BLaER1 treated with 17β-estradiol and CSF1 and Interleukin-3, amounts not matched to agents 10 nM and 100 nM (cell line): ENCODE measurements around the gene PTTG1IP2.
A peak's percentile ranks its signal among the peaks of the same experiment; 100 is the strongest.

Source experiments
- H3K27ac ChIP-seq, 11 experiments: shearing (Covaris generic); formaldehyde crosslinking; 2 replicates each; pipeline ENCODE4 v1.8.1; 2022
- H3K27me3 ChIP-seq, 11 experiments: shearing (Covaris generic); formaldehyde crosslinking; 2 replicates each; pipeline ENCODE4 v1.8.1; 2022
- H3K36me3 ChIP-seq, 11 experiments: shearing (Covaris generic); formaldehyde crosslinking; 2 replicates each; pipeline ENCODE4 v1.8.1; 2022
- H3K4me1 ChIP-seq, 10 experiments: shearing (Covaris generic); formaldehyde crosslinking; 2 replicates each; pipeline ENCODE4 v1.8.1; 2022
- H3K4me2 ChIP-seq, 11 experiments: shearing (Covaris generic); formaldehyde crosslinking; 2 replicates each; pipeline ENCODE4 v1.8.1; 2022
- H3K4me3 ChIP-seq, 10 experiments: shearing (Covaris generic); formaldehyde crosslinking; 2 replicates each; pipeline ENCODE4 v1.8.1; 2022
- H3K9ac ChIP-seq, 11 experiments: shearing (Covaris generic); formaldehyde crosslinking; 2 replicates each; pipeline ENCODE4 v1.8.1; 2022
- H3K9me3 ChIP-seq, 11 experiments: shearing (Covaris generic); formaldehyde crosslinking; replicated peaks in 1 of 11; 2 replicates each; pipeline ENCODE4 v1.8.1; 2022
- H4K20me1 ChIP-seq, 11 experiments: shearing (Covaris generic); formaldehyde crosslinking; 2 replicates each; pipeline ENCODE4 v1.8.1; 2022
- Cebpa-rat ChIP-seq, 11 experiments: shearing (Covaris generic); IDR thresholded peaks; 2 replicates each; pipeline ENCODE4 v1.8.1; 2022

Gene PTTG1IP2

GRCh38 chr7:90536449-90536848 is 67.0 kb downstream of the PTTG1IP2 start:
- peaks cover 0 to 11% (median 0%) of the 10 kb centered on the region in 11 experiments; a peak in 4 of 22 replicates for H3K9me3 ChIP-seq
- H3K4me3 ChIP-seq, result no peak overlapping the region
- H3K9ac ChIP-seq, result peak overlapping the region in 2 of 11 experiments; percentile 43 to 57; a peak in 3 of 22 replicates
- peak in 3 of 11 experiments; percentile 30 to 67 (median 34); a peak in 2 of 22 replicates for TF ChIP-seq Cebpa-rat (IDR thresholded peaks at IDR 0.05)
- peaks cover 0 to 37% (median 0%) of the 10 kb centered on the region in 11 experiments; a peak in 3 of 22 replicates for H3K27me3 ChIP-seq
- H3K36me3 ChIP-seq, result no peaks in the 10 kb centered on the region
- H3K4me2 ChIP-seq, result peak overlapping the region in 8 of 11 experiments; percentile 41 to 83 (median 62); a peak in 14 of 22 replicates
- peaks cover 0 to 44% (median 12%) of the 10 kb centered on the region in 10 experiments; a peak in 12 of 20 replicates for H3K4me1 ChIP-seq
- peaks cover 0 to 4% (median 0%) of the 10 kb centered on the region in 11 experiments; a peak in 4 of 22 replicates for H4K20me1 ChIP-seq
- peak overlapping the region in 7 of 11 experiments; percentile 36 to 79 (median 57); a peak in 13 of 22 replicates for H3K27ac ChIP-seq

GRCh38 chr7:90538405-90538804 is 69.0 kb downstream of the PTTG1IP2 start:
- Histone ChIP-seq H3K4me1 (peaks cover 0 to 44% (median 12%) of the 10 kb centered on the region in 10 experiments; a peak in 12 of 20 replicates), H3K4me3 (no peak overlapping the region)

GRCh38 chr7:90540406-90540805 is 71.0 kb downstream of the PTTG1IP2 start:
- peaks cover 0 to 20% (median 0%) of the 10 kb centered on the region in 11 experiments; a peak in 3 of 22 replicates for H3K27me3 ChIP-seq
- no peaks in the 10 kb centered on the region for H3K36me3 ChIP-seq
- H3K4me1 ChIP-seq, result peaks cover 0 to 31% (median 12%) of the 10 kb centered on the region in 10 experiments; a peak in 12 of 20 replicates
- H3K9ac ChIP-seq, result no peak overlapping the region
- H4K20me1 ChIP-seq, result peaks cover 0 to 4% (median 0%) of the 10 kb centered on the region in 11 experiments; a peak in 4 of 22 replicates
- no peak overlapping the region for H3K4me2 ChIP-seq
- no peak for TF ChIP-seq Cebpa-rat (IDR thresholded peaks at IDR 0.05)
- H3K9me3 ChIP-seq, result peaks cover 0 to 8% (median 0%) of the 10 kb centered on the region in 11 experiments; a peak in 4 of 22 replicates
- H3K27ac ChIP-seq, result no peak overlapping the region
- H3K4me3 ChIP-seq, result no peak overlapping the region

More at GRCh38 chr7:90538405-90538804, 69.0 kb downstream of the PTTG1IP2 start:
- Histone ChIP-seq H3K36me3 (no peaks in the 10 kb centered on the region), H3K9ac (no peak overlapping the region), H3K4me2 (no peak overlapping the region), H4K20me1 (peaks cover 0 to 4% (median 0%) of the 10 kb centered on the region in 11 experiments; a peak in 4 of 22 replicates), H3K9me3 (peaks cover 0 to 11% (median 0%) of the 10 kb centered on the region in 11 experiments; a peak in 4 of 22 replicates), H3K27me3 (peaks cover 0 to 31% (median 0%) of the 10 kb centered on the region in 11 experiments; a peak in 3 of 22 replicates), H3K27ac (no peak overlapping the region)
- TF ChIP-seq Cebpa-rat (IDR thresholded peaks at IDR 0.05), result no peak

- no peak overlapping the region for H3K4me2 ChIP-seq
- no peak overlapping the region for H3K4me3 ChIP-seq
- H3K36me3 ChIP-seq, result no peaks in the 10 kb centered on the region
- no peaks in the 10 kb centered on the region for H3K27me3 ChIP-seq
- H3K9me3 ChIP-seq, result no peaks in the 10 kb centered on the region
- no peaks in the 10 kb centered on the region for H3K4me1 ChIP-seq
- no peak overlapping the region for H3K27ac ChIP-seq
- H3K9ac ChIP-seq, result no peak overlapping the region
- TF ChIP-seq Cebpa-rat (IDR thresholded peaks at IDR 0.05), result no peak
- H4K20me1 ChIP-seq, result no peaks in the 10 kb centered on the region
Measured at GRCh38 chr7:90551036-90551435, 81.6 kb downstream of the PTTG1IP2 start.

- no peaks in the 10 kb centered on the region for H3K27me3 ChIP-seq
- H3K4me2 ChIP-seq, result no peak overlapping the region
- H3K4me3 ChIP-seq, result no peak overlapping the region
- no peaks in the 10 kb centered on the region for H3K36me3 ChIP-seq
- no peak overlapping the region for H3K9ac ChIP-seq
- no peaks in the 10 kb centered on the region for H3K9me3 ChIP-seq
- H3K27ac ChIP-seq, result no peak overlapping the region
- no peaks in the 10 kb centered on the region for H3K4me1 ChIP-seq
- H4K20me1 ChIP-seq, result no peaks in the 10 kb centered on the region
- TF ChIP-seq Cebpa-rat (IDR thresholded peaks at IDR 0.05), result no peak
Measured at GRCh38 chr7:90552521-90552920, 83.1 kb downstream of the PTTG1IP2 start.

GRCh38 chr7:90560730-90561129 is 91.3 kb downstream of the PTTG1IP2 start:
- Histone ChIP-seq H3K27me3 (no peaks in the 10 kb centered on the region), H4K20me1 (no peaks in the 10 kb centered on the region), H3K9me3 (peaks cover 0 to 8% (median 2%) of the 10 kb centered on the region in 11 experiments; a peak in 9 of 22 replicates), H3K4me2 (peak overlapping the region in 3 of 11 experiments; percentile 8 to 21 (median 15); a peak in 2 of 22 replicates), H3K36me3 (no peaks in the 10 kb centered on the region), H3K27ac (no peak overlapping the region), H3K4me3 (no peak overlapping the region), H3K4me1 (peaks cover 0 to 7% (median 0%) of the 10 kb centered on the region in 10 experiments; a peak in 1 of 20 replicates), H3K9ac (no peak overlapping the region)
- TF ChIP-seq Cebpa-rat (IDR thresholded peaks at IDR 0.05), result no peak
